Measurements from ENCODE around the gene RPL34. TPM values are rescaled to one million over a fixed set of nuclear protein-coding genes. Genes with fewer than 3 reads are reported as not detected.
"Not testable (repeated sequence)": the region's sequence is repeated elsewhere in the genome, so short reads cannot be mapped to it uniquely, and the experiment has no call there.

RPL34 gene
- total and polyA plus RNA-seq, 4 donors, result 735 to 5,853 (median 1,671) TPM

DNA sequence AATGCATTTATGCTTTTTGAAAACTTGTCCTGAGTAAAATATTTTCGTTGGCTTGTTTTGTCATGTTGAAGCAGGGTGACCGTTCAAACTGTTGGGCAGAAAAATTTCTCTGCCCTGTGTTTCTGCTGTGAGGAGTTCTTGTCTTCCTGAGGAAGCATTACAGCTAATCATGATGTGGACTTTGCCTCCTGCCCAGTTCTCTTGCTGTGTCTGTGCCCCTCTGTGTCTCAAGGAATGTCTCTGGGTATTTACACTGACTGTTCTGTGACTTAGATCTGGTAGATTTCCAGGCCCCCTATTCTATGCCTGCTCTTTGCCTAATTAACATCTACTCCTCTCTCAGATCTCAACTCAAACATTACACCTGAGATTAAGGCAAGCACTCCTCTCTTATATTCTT is 30.4 kb upstream of the RPL34 start:
- WGBS, 2 donors, result 58 to 84% methylated on average over 2 of the region's 2 CpGs

DNA sequence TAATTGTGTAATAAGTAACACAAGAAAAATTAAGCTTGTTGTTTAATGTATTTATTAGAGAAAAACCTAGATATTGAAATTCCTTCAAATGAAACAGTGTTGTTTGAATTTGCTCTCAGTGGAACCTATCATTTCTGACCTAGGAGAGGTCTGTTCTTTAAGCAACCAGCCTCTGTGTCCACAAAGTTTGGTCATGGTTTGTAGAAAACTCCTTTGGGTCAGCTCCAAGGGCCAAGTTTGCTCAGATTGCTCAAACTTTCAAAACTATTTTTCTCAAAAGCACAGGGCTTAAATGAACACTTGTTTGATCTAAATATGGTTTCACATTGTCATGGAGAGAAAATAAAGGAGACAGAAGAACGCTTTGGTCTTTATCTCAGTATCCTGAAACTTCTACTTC is 29.6 kb upstream of the RPL34 start:
- WGBS, 2 donors, result 95 to 98% methylated on average over 1 of the region's 1 CpG
- ATAC-seq (ENCODE audit: insufficient read depth, low FRiP score) (no peak), DNase-seq (no peak)
- Histone ChIP-seq H3K36me3 (ENCODE audit: control insufficient read depth in 4 of 4, insufficient read depth in 4 of 4, low read length in 4 of 4) (peaks cover 0 to 2% (median 0%) of the 10 kb centered on the region in 4 donors), H3K9me3 (ENCODE audit: control insufficient read depth in 4 of 4, insufficient read depth in 3 of 4, low read length in 3 of 4) (no peaks in the 10 kb centered on the region), H3K27ac (ENCODE audit: low read depth in 1 of 2, low read length in 1 of 2) (no peak overlapping the region), H3K4me1 (ENCODE audit: control insufficient read depth in 5 of 5, insufficient read depth in 5 of 5, low read length in 5 of 5) (no peaks in the 10 kb centered on the region), H3K27me3 (ENCODE audit: control insufficient read depth in 3 of 3, insufficient read depth in 3 of 3, low read length in 2 of 3) (no peaks in the 10 kb centered on the region), H3K4me3 (no peak overlapping the region), H3K9ac (ENCODE audit: insufficient read depth in 1 of 2, low read length in 2 of 2) (no peak overlapping the region)
- TF ChIP-seq, protein P1, sequence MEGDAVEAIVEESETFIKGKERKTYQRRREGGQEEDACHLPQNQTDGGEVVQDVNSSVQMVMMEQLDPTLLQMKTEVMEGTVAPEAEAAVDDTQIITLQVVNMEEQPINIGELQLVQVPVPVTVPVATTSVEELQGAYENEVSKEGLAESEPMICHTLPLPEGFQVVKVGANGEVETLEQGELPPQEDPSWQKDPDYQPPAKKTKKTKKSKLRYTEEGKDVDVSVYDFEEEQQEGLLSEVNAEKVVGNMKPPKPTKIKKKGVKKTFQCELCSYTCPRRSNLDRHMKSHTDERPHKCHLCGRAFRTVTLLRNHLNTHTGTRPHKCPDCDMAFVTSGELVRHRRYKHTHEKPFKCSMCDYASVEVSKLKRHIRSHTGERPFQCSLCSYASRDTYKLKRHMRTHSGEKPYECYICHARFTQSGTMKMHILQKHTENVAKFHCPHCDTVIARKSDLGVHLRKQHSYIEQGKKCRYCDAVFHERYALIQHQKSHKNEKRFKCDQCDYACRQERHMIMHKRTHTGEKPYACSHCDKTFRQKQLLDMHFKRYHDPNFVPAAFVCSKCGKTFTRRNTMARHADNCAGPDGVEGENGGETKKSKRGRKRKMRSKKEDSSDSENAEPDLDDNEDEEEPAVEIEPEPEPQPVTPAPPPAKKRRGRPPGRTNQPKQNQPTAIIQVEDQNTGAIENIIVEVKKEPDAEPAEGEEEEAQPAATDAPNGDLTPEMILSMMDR (IDR thresholded peaks at IDR 0.05; ENCODE audit: control extremely low read depth, extremely low read depth), result no peak

More for the DNA sequence above, 30.4 kb upstream of the RPL34 start:
- no peak overlapping the region for H3K4me3 ChIP-seq
- ATAC-seq (ENCODE audit: insufficient read depth, low FRiP score) (no peak), DNase-seq (no peak)
- H3K9me3 ChIP-seq (ENCODE audit: control insufficient read depth in 4 of 4, insufficient read depth in 3 of 4, low read length in 3 of 4), result no peaks in the 10 kb centered on the region
- TF ChIP-seq, protein P1 (IDR thresholded peaks at IDR 0.05; ENCODE audit: control extremely low read depth, extremely low read depth), result no peak
- H3K36me3 ChIP-seq (ENCODE audit: control insufficient read depth in 4 of 4, insufficient read depth in 4 of 4, low read length in 4 of 4), result peaks cover 0 to 2% (median 0%) of the 10 kb centered on the region in 4 donors
- H3K9ac ChIP-seq (ENCODE audit: insufficient read depth in 1 of 2, low read length in 2 of 2), result no peak overlapping the region
- no peak overlapping the region for H3K27ac ChIP-seq (ENCODE audit: low read depth in 1 of 2, low read length in 1 of 2)
- no peaks in the 10 kb centered on the region for H3K27me3 ChIP-seq (ENCODE audit: control insufficient read depth in 3 of 3, insufficient read depth in 3 of 3, low read length in 2 of 3)
- H3K4me1 ChIP-seq (ENCODE audit: control insufficient read depth in 5 of 5, insufficient read depth in 5 of 5, low read length in 5 of 5), result no peaks in the 10 kb centered on the region

- H3K4me1 ChIP-seq (ENCODE audit: control insufficient read depth in 5 of 5, insufficient read depth in 5 of 5, low read length in 5 of 5), result no peaks in the 10 kb centered on the region
- no peak for DNase-seq
Observed at GRCh38 chr4:108592674-108592986, 27.7 kb upstream of the RPL34 start.

GRCh38 chr4:108594296-108594695 is 26.1 kb upstream of the RPL34 start:
- 98 to 99% methylated on average over 21 of the region's 21 CpGs for WGBS, 2 donors
- not testable (repeated sequence) for H3K36me3 ChIP-seq (ENCODE audit: control insufficient read depth in 4 of 4, insufficient read depth in 4 of 4, low read length in 4 of 4); H3K9ac ChIP-seq (ENCODE audit: insufficient read depth in 1 of 2, low read length in 2 of 2); ATAC-seq (ENCODE audit: insufficient read depth, low FRiP score); H3K27ac ChIP-seq (ENCODE audit: low read depth in 1 of 2, low read length in 1 of 2); H3K4me3 ChIP-seq; H3K27me3 ChIP-seq (ENCODE audit: control insufficient read depth in 3 of 3, insufficient read depth in 3 of 3, low read length in 2 of 3); H3K4me1 ChIP-seq (ENCODE audit: control insufficient read depth in 5 of 5, insufficient read depth in 5 of 5, low read length in 5 of 5); H3K9me3 ChIP-seq (ENCODE audit: control insufficient read depth in 4 of 4, insufficient read depth in 3 of 4, low read length in 3 of 4); DNase-seq

More at GRCh38 chr4:108592674-108592986, 27.7 kb upstream of the RPL34 start:
- peaks cover 0 to 2% (median 0%) of the 10 kb centered on the region in 4 donors for H3K36me3 ChIP-seq (ENCODE audit: control insufficient read depth in 4 of 4, insufficient read depth in 4 of 4, low read length in 4 of 4)
- H3K27me3 ChIP-seq (ENCODE audit: control insufficient read depth in 3 of 3, insufficient read depth in 3 of 3, low read length in 2 of 3), result no peaks in the 10 kb centered on the region
- no peak overlapping the region for H3K27ac ChIP-seq (ENCODE audit: low read depth in 1 of 2, low read length in 1 of 2)
- TF ChIP-seq, protein P1 (IDR thresholded peaks at IDR 0.05; ENCODE audit: control extremely low read depth, extremely low read depth), result no peak
- H3K9ac ChIP-seq (ENCODE audit: insufficient read depth in 1 of 2, low read length in 2 of 2), result no peak overlapping the region
- ATAC-seq (ENCODE audit: insufficient read depth, low FRiP score), result no peak
- WGBS, 2 donors, result 57 to 76% methylated on average over 2 of the region's 2 CpGs
- no peak overlapping the region for H3K4me3 ChIP-seq
- no peaks in the 10 kb centered on the region for H3K9me3 ChIP-seq (ENCODE audit: control insufficient read depth in 4 of 4, insufficient read depth in 3 of 4, low read length in 3 of 4)

Data from lung (tissue), 12 donors.